GM12878 (cell line): ENCODE measurements around the gene CDK5R1. TPM values are rescaled to one million over a fixed set of nuclear protein-coding genes. Genes with fewer than 3 reads are reported as not detected.

Source experiments
- ATAC-seq: fragments of 200-7000 bp; cut with Tn5 transposase; 3 replicates; pipeline ENCODE4 v1.9.1; 2020; ENCODE audit warnings: mild to moderate bottlenecking, moderate library complexity
- BruUV-seq: library from RNA; stranded (reverse); fragments of 400-500 nt; replicated peaks from 2 replicates; lab custom pipeline; 2021; lab: Mats Ljungman, UMichigan
- CTCF ChIA-PET: fragments of 300-600 bp; sonication (Branson Sonifier 250); formaldehyde crosslinking; extraction: SDS; loops from one replicate; lab custom pipeline; 2021; ENCODE audit warnings: inconsistent platforms; lab: Yijun Ruan, JAX
- POLR2A ChIA-PET: fragments of 350-600 bp; formaldehyde crosslinking; extraction: SDS; loops from one replicate; lab custom pipeline; 2021; ENCODE audit warnings: inconsistent platforms; lab: Charles Lee
- RAD21 ChIA-PET: fragments of 300-600 bp; sonication (Branson Sonifier 250); formaldehyde crosslinking; loops from one replicate; lab custom pipeline; 2023; ENCODE audit warnings: antibody characterized with exemption; ENCODE audit not compliant: unreplicated experiment; lab: Charles Lee
- SMC1A ChIA-PET: fragments of 300-600 bp; sonication (Branson Sonifier 250); formaldehyde crosslinking; loops from one replicate; lab custom pipeline; 2023; ENCODE audit not compliant: unreplicated experiment, uncharacterized antibody; lab: Charles Lee
- DNase-seq: peaks from one replicate; pipeline ENCODE4 v3.0.0-alpha.2; 2011; ENCODE audit warnings: low read depth, low spot score
- FAIRE-seq: peaks from 3 replicates; lab custom pipeline; 2011; peaks lifted over from hg19 to GRCh38; lab: Jason Lieb, UNC
- H2AFZ ChIP-seq: 2 replicates; pipeline ENCODE4 v1.6.0; 2011; ENCODE audit warnings: low read depth, low read length, control low read depth; ENCODE audit not compliant: control insufficient read depth
- H3K27ac ChIP-seq: 2 replicates; pipeline ENCODE4 v1.5.1; 2011; ENCODE audit warnings: control low read depth; ENCODE audit not compliant: control insufficient read depth, insufficient read depth
- H3K27me3 ChIP-seq, 2 experiments: replicated peaks in 1 of 2; 2 replicates each; pipeline versions ENCODE4 v1.6.0 to v1.6.1; 2011; ENCODE audit warnings: low read length in 1 of 2; ENCODE audit not compliant: control insufficient read depth in 2 of 2, insufficient read depth in 2 of 2
- H3K36me3 ChIP-seq, 2 experiments: 2 replicates each; pipeline ENCODE4 v1.5.1; 2011; ENCODE audit warnings: low read length in 1 of 2; ENCODE audit not compliant: control insufficient read depth in 2 of 2, insufficient read depth in 2 of 2
- H3K4me1 ChIP-seq: 2 replicates; pipeline ENCODE4 v1.6.1; 2011; ENCODE audit warnings: mild to moderate bottlenecking, low read length, moderate library complexity, mixed read lengths; ENCODE audit not compliant: control insufficient read depth, insufficient read depth
- H3K4me2 ChIP-seq: 2 replicates; pipeline ENCODE4 v1.6.0; 2011; ENCODE audit warnings: control low read depth; ENCODE audit not compliant: control insufficient read depth, insufficient read depth
- H3K4me3 ChIP-seq: fragments of 200-600 bp; sonication (generic); 2 replicates; pipeline ENCODE4 v1.5.1; 2016
- H3K79me2 ChIP-seq: 2 replicates; pipeline ENCODE4 v1.6.0; 2011; ENCODE audit warnings: low read length; ENCODE audit not compliant: control insufficient read depth, insufficient read depth
- H3K9ac ChIP-seq: 2 replicates; pipeline ENCODE4 v1.8.0; 2011; ENCODE audit warnings: low read length, control low read depth, mixed read lengths; ENCODE audit not compliant: control insufficient read depth, insufficient read depth
- H3K9me3 ChIP-seq: replicated peaks from 3 replicates; pipeline ENCODE4 v1.5.1; 2011; ENCODE audit warnings: mild to moderate bottlenecking, low read length; ENCODE audit not compliant: control insufficient read depth, insufficient read depth
- H4K20me1 ChIP-seq: 2 replicates; pipeline ENCODE4 v1.6.0; 2011; ENCODE audit not compliant: control insufficient read depth, insufficient read depth
- ESRRA ChIP-seq: IDR thresholded peaks from 2 replicates; pipeline ENCODE4 v1.6.1; 2012; ENCODE audit warnings: mild to moderate bottlenecking, low read length, improper control_type of control experiment
- FOXK2 ChIP-seq: fragments of 450-650 bp; IDR thresholded peaks from 2 replicates; pipeline ENCODE4 v1.6.1; 2017; ENCODE audit warnings: mild to moderate bottlenecking, moderate library complexity
- GATAD2B ChIP-seq: fragments of 450-650 bp; conservative IDR thresholded peaks from 2 replicates; pipeline ENCODE4 v1.6.1; 2017; ENCODE audit warnings: low read depth, mild to moderate bottlenecking, moderate library complexity
- IKZF2 ChIP-seq, 2 experiments: fragments of 450-650 bp; IDR thresholded peaks; 2 replicates each; pipeline ENCODE4 v1.6.1; 2017; ENCODE audit warnings: mild to moderate bottlenecking in 2 of 2, moderate library complexity in 2 of 2
- KAT2A ChIP-seq: conservative IDR thresholded peaks from 2 replicates; pipeline ENCODE4 v1.6.1; 2011; ENCODE audit warnings: low read depth, low read length; ENCODE audit not compliant: control insufficient read depth
- MEF2A ChIP-seq: IDR thresholded peaks from 2 replicates; pipeline ENCODE4 v1.6.1; 2011; ENCODE audit warnings: low read depth, mild to moderate bottlenecking, low read length, moderate library complexity; ENCODE audit not compliant: insufficient read depth
- MEF2B ChIP-seq: fragments of 450-650 bp; IDR thresholded peaks from 2 replicates; pipeline ENCODE4 v1.6.1; 2018; ENCODE audit warnings: mild to moderate bottlenecking, moderate library complexity; ENCODE audit not compliant: partially characterized antibody, poor library complexity, severe bottlenecking
- MYC ChIP-seq: IDR thresholded peaks from 2 replicates; pipeline ENCODE4 v1.6.1; 2011; ENCODE audit warnings: mild to moderate bottlenecking, low read length, moderate library complexity, inconsistent platforms; ENCODE audit not compliant: insufficient read depth, insufficient replicate concordance, insufficient read length, severe bottlenecking
- NFIC ChIP-seq: IDR thresholded peaks from 2 replicates; pipeline ENCODE4 v1.6.1; 2012; ENCODE audit warnings: low read depth, mild to moderate bottlenecking, inconsistent platforms, low read length, moderate library complexity
- RAD21 ChIP-seq: IDR thresholded peaks from 2 replicates; pipeline ENCODE4 v1.6.1; 2011; ENCODE audit warnings: mild to moderate bottlenecking, low read depth, low read length, moderate library complexity; ENCODE audit not compliant: insufficient read depth
- RBBP5 ChIP-seq: fragments of 200-600 bp; sonication (generic); conservative IDR thresholded peaks from 2 replicates; pipeline ENCODE4 v1.6.1; 2016
- SREBF1 ChIP-seq: IDR thresholded peaks from 2 replicates; pipeline ENCODE4 v1.6.1; 2012; ENCODE audit warnings: mild to moderate bottlenecking, low read length
- SRF ChIP-seq, 2 experiments: IDR thresholded peaks; 2 replicates each; pipeline ENCODE4 v1.6.1; 2011; ENCODE audit warnings: low read depth in 2 of 2, low read length in 2 of 2, mild to moderate bottlenecking in 1 of 2, moderate library complexity in 1 of 2
- TAF1 ChIP-seq: IDR thresholded peaks from 2 replicates; pipeline ENCODE4 v1.6.1; 2011; ENCODE audit warnings: mild to moderate bottlenecking, low read depth, low read length, borderline replicate concordance
- ZNF274 ChIP-seq: IDR thresholded peaks from one replicate; pipeline ENCODE4 v1.8.0; 2011; ENCODE audit not compliant: insufficient read length, insufficient read depth
- ZZZ3 ChIP-seq: IDR thresholded peaks from 2 replicates; pipeline ENCODE4 v1.6.1; 2011; ENCODE audit warnings: low read depth; ENCODE audit not compliant: control insufficient read depth, insufficient read length
- WGBS: methylation state at CpG from one replicate; pipeline ENCODE4 v1.1.6; 2016; ENCODE audit warnings: low lambda C conversion rate; ENCODE audit not compliant: insufficient replicate concordance, insufficient coverage; ENCODE audit errors: missing lambda C conversion rate; 5-methylcytosine and 5-hydroxymethylcytosine counted together
- in situ Hi-C: fragments of 300-500 bp; cut with MboI; formaldehyde crosslinking; loops from 9 replicates; pipeline ENCODE4 v1.14.3; 2018; ENCODE audit warnings: mixed read lengths
- intact Hi-C: fragments of 100-400 bp; cut with micrococcal nuclease; formaldehyde crosslinking; loops from one replicate; pipeline ENCODE4 v1.14.2; 2022; ENCODE audit not compliant: unreplicated experiment
- polyA plus RNA-seq, 11 experiments: library from polyadenylated mRNA; depleted of rRNA in 4 of 11; unstranded in 6 of 11; stranded (reverse) in 5 of 11; fragments of >200 nt; fragmentation: Nextera tagmentation in 4 of 11; fragmentation: Illumina TruSeq in 1 of 11; extraction: Ambion mirVana in 4 of 11; extraction: Trizol in 1 of 11; gene quantifications; 1 replicate in 1 of 11; 2 replicates in 10 of 11; pipeline versions ENCODE4 v1.2.1 to v1.2.3, GENCODE V29; 2011 to 2016; ENCODE audit warnings: inconsistent platforms in 2 of 11, missing spikeins in 2 of 11, low read depth in 1 of 11
- total RNA-seq, 4 experiments: library from RNA; depleted of rRNA in 3 of 4; stranded (reverse); fragments of >200 nt in 3 of 4; fragmentation: Illumina TruSeq in 1 of 4; extraction: Trizol in 1 of 4; gene quantifications; 2 replicates each; pipeline versions ENCODE4 v1.2.1 to v1.2.3, GENCODE V29; 2013 to 2021
- TF ChIP-seq, protein P1 (sequence below): fragments of 450-650 bp; IDR thresholded peaks from 2 replicates; pipeline ENCODE4 v1.6.1; 2018; ENCODE audit warnings: mild to moderate bottlenecking, low read depth, moderate library complexity; ENCODE audit not compliant: partially characterized antibody
- TF ChIP-seq, protein P2 (sequence below): IDR thresholded peaks from 2 replicates; pipeline ENCODE4 v1.6.1; 2012; ENCODE audit warnings: low read depth, low read length, improper control_type of control experiment

Gene CDK5R1
- total and polyA plus RNA-seq, 10 of the 15 experiments (the other 5 are each of a cell fraction or from before 2014, with no cell fraction given): 1.1 to 28.3 (median 12.2) TPM

DNA sequence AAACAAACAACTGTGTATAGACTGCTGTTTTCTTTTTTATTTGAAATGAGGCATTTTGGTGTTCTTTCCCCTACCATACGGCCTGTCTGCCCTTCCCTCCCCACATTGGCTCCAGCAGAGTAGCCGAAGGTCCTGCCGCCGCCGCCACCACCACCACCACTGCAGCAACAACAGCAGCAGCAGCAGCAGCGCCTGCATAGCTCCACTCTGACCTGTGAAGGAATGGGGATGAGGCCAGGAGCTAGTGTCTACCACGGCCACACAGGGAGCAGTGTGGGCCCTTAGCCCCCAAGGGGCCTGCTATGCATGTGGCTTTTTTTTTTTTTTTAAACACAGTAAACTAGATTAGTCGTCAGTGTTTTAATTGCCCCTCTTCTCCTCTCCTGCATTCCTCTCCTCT is 5.6 kb upstream of the CDK5R1 start:
- Histone ChIP-seq H3K9ac (no peak overlapping the region), H2AFZ (no peak overlapping the region), H3K27ac (no peak overlapping the region), H4K20me1 (no peaks in the 10 kb centered on the region), H3K36me3 (peaks cover 28 to 34% of the 10 kb centered on the region in 2 experiments), H3K4me3 (no peak overlapping the region), H3K4me1 (peaks cover 4% of the 10 kb centered on the region; the same call in 1 of the 2 replicates), H3K79me2 (no peaks in the 10 kb centered on the region), H3K4me2 (no peak overlapping the region), H3K9me3 (no peaks in the 10 kb centered on the region), H3K27me3 (no peaks in the 10 kb centered on the region)
- 94% methylated on average over 6 of the region's 8 CpGs for WGBS
- ChIA-PET CTCF (interaction anchor here (0.9 to 9.5 kb wide), 6 partner anchors 17 to 429 kb away, joined by 3 to 132 read pairs (median 25); no protein-coding TSS in a partner anchor), SMC1A (interaction anchor here (0.8 to 5.0 kb wide), 3 partner anchors 10 to 127 kb away, joined by 3 to 39 read pairs (median 32); no protein-coding TSS in a partner anchor), POLR2A (no interaction called here), RAD21 (interaction anchor here (0.7 to 1.3 kb wide), 5 partner anchors 19 to 519 kb away, joined by 4 to 5 read pairs (median 4); partner anchors contain the start of gene MYO1D)
- BruUV-seq: no TSS peak
- DNase-seq (no peak), ATAC-seq (no peak), FAIRE-seq (no peak)
- TF ChIP-seq ESRRA (no peak), MEF2A (no peak), SRF (IDR thresholded peaks at IDR 0.05; ENCODE audit: low read depth in 2 of 2, low read length in 2 of 2) (no peak), TAF1 (no peak), MYC (no peak), ZZZ3 (no peak), ZNF274 (no peak), NFIC (no peak), MEF2B (no peak), RBBP5 (no peak), RAD21 (no peak), KAT2A (no peak), SREBF1 (no peak), FOXK2 (no peak), IKZF2 (IDR thresholded peaks at IDR 0.05) (no peak), GATAD2B (no peak)
- TF ChIP-seq, protein P1, sequence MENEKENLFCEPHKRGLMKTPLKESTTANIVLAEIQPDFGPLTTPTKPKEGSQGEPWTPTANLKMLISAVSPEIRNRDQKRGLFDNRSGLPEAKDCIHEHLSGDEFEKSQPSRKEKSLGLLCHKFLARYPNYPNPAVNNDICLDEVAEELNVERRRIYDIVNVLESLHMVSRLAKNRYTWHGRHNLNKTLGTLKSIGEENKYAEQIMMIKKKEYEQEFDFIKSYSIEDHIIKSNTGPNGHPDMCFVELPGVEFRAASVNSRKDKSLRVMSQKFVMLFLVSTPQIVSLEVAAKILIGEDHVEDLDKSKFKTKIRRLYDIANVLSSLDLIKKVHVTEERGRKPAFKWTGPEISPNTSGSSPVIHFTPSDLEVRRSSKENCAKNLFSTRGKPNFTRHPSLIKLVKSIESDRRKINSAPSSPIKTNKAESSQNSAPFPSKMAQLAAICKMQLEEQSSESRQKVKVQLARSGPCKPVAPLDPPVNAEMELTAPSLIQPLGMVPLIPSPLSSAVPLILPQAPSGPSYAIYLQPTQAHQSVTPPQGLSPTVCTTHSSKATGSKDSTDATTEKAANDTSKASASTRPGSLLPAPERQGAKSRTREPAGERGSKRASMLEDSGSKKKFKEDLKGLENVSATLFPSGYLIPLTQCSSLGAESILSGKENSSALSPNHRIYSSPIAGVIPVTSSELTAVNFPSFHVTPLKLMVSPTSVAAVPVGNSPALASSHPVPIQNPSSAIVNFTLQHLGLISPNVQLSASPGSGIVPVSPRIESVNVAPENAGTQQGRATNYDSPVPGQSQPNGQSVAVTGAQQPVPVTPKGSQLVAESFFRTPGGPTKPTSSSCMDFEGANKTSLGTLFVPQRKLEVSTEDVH: no peak
- TF ChIP-seq, protein P2, sequence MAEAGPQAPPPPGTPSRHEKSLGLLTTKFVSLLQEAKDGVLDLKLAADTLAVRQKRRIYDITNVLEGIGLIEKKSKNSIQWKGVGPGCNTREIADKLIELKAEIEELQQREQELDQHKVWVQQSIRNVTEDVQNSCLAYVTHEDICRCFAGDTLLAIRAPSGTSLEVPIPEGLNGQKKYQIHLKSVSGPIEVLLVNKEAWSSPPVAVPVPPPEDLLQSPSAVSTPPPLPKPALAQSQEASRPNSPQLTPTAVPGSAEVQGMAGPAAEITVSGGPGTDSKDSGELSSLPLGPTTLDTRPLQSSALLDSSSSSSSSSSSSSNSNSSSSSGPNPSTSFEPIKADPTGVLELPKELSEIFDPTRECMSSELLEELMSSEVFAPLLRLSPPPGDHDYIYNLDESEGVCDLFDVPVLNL: no peak
- in situ Hi-C loops (no loop called here), intact Hi-C loops (loop anchor here (5.0 kb wide), 2 partner anchors 176 to 396 kb away; partner anchors contain the start of gene MYO1D)
